ENCODE measurements around the gene ATP5PO.

ATP5PO gene, protein sequence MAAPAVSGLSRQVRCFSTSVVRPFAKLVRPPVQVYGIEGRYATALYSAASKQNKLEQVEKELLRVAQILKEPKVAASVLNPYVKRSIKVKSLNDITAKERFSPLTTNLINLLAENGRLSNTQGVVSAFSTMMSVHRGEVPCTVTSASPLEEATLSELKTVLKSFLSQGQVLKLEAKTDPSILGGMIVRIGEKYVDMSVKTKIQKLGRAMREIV

DNA sequence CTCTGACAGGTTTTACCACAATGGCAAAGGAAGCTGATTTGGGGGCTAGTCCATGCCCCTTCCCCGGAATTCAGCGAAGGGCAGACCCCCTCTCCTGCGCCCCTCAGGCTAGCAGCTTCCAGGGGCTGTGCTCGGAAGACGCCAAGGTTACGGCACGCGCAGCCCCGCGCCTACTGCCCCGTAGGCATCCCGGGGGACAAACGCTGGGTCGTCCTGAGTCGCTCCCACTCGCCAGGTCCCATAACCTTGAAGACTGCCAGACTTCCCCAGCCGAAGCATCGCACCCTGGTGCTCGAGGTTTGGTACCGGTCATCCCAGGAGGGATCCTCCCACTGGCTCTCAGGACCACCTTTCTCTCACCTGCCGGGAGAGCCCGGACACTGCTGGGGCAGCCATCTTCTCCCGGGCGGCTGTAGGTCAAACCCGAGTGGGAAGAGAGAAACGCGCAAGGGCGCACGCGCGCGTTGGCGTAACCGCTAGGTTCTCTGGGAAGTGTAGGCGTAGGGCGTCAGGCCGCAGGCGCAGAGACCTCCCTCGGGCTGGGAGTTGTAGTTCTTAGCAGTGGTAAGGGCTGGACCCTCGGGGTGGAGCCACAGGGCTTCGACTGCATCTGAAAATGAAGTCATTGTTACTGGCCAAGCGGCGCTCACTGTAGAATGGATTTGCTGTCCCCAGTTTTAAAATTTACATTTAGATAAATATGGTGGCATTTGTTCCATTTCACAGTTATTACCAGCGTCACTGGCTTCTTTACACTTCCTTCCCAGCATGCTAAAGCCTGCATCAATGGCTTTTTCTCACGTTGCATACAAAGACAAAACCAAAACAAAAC lies at the start of gene ATP5PO:
TSS of gene ATP5PO (minus strand) at position 437 of the 832 bp plus-strand sequence. CDS start at position 396, 41 bp downstream.
- DNase-seq: peak; percentile 98

DNA sequence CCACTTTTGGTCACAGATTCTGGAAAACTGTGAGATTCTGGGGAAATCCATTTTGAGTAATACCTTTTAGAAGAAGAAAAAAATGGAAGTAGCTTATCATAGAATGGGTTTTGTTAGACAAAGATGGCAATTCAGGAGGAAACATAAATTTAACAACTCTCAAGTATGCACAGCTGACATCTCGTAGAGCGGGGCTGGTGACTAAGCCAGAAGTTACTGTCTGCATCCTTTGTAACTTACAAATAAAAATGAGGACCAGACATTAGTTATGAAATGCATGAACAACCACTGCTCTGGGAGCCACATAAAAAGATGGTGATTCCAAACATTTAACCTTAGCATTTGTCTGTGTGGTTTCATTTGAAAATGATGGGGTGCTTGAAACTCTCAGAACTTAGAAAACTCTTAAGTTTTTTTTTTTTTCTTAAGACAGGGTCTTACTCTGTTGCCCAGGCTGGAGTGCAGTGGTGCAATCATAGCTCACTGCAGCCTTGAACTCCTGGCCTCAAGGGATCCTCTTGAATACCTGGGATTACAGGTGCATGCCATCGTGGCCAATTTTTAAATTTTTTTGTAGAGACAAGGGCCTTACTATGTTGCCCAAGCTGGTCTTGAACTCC lies 49.2 kb upstream of the ATP5PO start:
- DNase-seq: no peak

DNA sequence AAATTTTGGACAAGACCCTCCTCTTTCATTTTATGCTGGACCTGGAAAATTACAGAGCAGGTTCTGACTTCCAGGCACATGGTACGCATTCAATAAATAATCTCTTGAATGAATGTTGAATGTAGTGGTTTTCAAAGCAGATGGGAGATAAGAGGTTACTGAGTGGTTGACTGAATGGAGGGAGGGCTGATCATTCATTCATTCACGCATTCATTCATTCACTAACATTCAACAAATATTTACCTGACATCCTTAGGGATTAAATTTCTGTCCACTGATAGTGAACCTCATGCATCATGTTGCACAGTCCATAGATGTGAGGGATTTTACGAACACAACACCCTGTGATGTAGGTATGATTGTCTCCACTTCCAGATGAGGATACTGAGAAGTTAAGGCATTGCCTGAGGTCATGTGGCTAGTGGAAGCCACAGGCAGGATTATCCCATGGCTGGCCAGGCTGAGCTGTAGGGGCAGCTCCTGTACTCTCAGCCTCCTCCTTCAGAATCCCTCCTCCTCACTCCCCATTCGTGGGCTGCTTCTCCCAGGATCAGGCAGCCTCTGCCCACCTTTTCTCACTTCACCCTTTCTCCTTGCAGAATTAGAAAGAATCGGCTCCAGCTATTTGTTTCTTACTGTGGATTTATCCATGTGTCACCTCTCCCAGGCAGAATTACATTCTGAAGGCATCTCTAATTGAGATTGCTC lies 48.4 kb upstream of the ATP5PO start:
- peak; percentile 28 for DNase-seq

DNA sequence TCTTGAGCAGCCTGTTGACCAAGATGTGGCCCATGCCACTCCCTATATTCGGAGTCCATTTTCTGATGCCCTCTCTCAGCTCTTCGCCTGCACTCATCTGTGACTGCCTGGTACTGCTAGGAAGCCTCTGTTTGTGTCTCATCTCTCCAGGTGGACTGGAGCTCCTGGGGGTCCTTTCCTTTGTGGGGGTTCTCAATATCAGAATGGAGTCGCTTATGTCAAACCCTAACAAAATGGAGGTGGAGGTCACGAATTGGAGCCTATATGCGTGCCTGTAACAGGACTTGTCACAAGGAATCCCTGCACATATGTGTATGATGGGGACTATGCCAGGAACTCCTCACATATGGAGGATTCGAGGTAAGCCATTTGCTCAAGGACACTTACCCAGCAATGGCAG lies 46.7 kb upstream of the ATP5PO start:
- peak; percentile 17 for DNase-seq

DNA sequence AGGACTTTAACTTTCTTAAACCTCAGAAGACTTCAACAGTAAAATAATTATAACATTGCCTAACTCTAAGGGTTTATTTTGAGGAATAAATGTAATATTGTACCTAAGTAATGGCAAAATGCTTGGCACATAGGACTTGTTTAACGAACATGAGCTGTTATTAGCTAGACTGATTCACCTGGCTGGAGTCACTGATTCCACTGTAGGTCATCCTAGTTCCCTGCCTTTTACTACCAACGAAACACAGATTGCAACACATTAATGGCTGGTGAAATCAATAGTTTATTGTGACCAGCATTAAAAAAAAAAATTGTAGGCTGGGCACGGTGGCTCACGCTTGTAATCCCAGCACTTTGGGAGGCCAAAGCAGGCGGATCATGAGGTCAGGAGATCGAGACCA lies 45.5 kb upstream of the ATP5PO start:
- DNase-seq: peak; percentile 3

DNA sequence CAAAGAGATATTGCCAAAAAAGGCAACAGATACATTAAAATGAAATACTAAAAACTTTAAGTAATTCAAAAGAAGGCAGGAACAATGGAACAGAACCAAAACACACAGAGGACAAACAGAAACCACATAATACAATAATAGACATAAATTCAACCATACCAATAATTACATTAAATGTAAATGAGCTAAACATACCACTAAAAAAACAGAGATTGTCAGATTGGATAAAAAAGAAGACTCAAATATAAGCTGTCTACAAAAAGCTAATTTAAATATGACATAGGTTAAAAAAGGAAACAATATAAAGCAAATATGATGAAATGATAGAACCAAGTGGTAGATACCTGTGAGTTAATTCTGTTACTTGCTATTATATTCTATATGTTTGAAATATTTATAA lies 44.1 kb upstream of the ATP5PO start:
- no peak for DNase-seq

DNA sequence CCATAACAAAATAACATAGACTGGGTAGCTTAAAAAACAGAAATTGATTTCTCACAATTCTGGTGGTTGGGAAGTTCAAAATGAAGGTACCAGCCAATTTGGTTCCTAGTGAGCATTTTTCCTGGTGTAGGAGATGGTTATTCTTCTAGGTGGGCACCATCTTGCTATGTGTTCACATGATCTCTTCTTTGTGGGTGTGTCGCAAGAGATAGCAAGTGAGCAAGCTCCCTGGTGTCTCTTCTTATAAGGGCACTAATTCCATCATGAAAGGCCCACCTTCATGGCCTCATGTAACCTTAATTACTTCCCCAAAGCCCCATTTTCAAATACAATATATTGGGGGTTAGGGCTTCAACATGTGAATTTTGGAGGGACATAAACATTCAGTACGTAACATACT lies 38.8 kb upstream of the ATP5PO start:
- DNase-seq: no peak

DNA sequence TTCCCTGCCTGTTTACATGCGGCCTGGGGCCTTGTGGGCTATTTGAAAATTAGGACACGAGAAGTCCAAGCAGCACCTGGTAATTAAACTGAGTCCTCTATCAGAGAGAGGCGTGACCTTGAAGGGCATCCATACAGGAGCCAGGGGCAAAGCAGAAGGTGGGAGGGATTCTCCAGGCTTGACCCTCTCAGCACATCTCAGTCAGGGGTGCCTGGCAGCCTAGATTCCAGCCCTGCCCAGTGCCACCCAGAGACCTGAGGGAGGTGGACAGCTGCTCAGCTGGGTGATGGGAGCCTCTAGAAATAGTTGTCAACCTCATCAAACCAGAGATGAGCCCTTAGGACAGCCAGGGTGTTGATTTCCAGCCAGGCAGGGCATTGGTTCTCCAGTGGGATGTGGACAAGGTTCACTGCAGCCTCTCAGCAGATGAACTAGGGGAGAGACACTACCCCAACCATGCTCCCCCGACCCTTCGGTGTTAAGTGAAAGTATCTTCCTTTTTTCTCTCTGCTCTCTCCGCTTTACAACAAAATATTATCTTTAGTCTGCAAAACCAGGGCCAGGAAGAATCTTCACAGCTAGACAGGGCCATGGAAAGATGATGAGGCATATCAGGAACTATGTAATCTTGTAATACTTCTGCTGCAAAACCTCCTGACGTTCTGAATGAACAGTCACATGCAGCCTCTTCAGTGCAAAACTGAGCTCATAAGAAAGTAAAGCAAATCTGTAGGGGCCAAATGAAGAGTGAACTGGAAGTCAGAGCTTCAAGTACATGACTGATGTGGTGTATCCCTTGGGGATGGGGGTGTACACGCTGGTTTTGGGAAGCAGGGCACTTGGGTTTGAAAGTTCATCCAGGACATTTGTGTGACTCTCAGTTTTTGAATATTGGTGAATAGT lies 35.9 kb upstream of the ATP5PO start:
- peak; percentile 59 for DNase-seq

DNA sequence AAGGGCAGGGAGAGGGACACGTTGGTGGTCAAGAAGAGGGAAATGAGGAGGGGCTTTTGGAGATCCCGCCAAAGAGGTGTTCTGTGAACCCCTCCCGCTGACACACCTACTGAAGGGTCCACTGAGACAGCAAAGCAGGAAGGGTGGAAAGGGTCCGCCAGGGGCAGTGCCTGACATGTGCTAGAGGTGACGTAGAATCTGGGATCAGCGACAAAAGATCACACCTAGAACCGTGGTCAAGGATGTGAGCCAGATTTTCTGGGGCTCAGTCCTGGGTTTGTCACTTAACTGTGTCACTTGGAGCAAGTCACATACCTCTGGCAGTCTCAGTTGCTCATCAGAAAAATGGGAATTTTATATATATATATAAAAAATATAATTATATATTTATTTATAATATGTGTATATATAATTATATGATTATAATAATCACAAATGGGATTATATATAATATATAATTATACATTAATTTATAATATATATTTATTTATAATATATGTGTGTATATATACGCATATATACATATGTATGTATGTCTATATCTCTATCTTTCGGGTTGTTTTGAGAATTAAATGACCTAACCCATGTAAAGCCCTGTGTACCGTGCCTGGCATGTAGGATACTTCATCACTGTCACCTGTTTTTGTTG lies 35.0 kb upstream of the ATP5PO start:
- DNase-seq: peak; percentile 69

DNA sequence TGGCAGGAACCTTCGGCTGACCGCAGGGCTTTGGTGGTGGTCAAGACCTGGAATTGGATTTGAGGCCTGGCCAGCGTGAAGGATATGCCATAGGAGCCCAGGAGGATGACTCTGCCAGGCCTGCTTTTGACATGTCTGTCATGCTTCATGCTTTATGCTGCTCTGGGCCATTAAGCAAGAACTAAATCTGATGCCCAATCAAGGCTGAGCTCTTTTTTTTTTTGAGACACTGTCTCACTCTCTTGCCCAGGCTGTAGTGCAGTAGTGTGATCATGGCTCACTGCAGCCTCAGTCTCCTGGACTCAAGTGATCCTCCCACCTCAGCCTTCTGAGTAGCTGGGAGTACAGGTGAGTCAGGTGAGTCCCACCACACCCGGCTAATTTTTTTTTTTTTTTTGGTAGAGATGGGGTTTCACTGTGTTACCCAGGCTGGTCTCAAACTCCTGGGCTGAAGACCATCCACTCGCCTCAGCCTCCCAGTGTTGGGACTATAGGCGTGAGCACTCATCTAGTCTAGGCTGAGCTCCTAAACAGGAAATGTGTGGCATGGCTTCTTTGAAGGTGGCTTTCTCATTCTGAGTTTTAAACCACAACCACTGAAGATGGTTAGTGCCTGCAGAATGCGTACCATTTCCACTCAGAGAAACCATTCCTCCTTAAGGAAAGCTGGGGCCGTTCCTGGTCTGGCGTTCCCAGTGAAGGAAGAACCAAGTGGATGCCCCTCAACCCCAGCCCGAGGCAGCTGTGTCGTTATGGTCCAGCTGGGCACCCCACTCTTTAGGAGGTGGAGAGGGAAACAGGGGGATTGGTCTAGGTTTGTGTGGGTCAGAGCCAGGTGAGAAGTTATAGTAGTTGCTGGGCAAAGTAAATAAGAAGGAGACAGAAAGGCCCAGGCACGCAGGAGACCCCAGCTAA lies 34.2 kb upstream of the ATP5PO start:
- peak; percentile 81 for DNase-seq

DNA sequence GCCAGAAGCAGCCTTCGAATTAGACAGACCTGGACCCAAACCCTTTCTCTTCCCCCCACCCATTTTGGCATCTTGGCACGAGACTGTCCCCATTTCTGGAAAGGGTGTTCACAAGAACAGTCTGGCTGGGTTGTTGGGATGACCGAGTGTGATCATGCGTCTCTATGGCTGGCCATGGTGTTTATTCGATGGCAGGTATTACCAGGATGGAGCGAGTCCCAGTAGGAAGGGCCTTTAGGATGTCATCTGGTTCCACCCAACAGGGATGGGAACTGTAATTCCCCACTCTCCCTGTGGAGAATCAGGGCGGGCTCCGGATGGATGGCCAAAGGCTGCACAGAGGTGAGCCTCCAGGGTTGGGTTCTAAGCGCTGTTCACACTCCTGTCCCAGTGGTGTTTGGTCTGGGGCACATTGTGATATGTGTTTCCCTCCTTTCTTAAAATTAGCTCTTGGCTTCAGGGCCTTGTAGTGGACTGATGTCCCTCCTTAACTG lies 33.4 kb upstream of the ATP5PO start:
- DNase-seq: no peak

DNA sequence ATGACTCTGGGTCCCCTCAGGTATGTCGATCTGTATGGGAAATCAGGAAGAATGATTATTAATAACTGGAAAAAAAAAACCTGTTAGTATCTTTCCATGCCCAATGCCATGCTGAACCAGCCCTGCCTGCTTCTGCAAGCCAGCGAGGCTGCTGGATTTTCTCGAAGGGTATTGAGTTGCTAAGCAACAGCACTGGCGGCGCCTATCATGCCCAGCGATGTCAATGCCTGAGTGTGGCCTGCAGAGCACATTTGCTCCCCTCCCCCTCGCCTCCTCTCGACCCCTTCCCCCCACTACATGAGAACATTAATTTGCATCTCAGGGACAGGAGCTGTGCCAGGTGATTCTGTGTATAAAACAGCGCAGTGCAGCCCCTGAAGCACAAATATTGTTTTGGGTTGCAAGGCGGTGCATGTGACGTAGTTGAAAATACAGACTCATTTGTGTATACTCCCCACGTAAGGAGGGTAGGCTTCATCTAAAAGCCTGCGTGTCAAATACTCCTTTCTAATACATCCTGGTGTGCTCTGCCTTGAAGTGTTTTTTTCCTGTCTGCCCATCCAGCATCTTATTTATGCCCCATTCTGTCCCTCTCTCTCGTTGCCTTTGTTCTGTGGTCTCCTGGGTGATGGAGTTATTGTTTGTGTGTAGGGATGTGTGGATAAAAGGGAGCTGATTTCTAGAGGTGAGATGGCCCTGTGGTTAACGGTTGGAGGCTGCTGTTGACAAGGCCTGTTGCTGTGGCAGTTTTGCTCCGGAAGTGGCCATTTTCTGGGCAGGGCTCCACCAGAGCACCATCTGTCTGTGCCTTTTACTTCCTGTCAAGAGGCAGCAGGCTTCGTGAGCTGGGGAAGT lies 32.7 kb upstream of the ATP5PO start:
- DNase-seq: peak; percentile 87

DNA sequence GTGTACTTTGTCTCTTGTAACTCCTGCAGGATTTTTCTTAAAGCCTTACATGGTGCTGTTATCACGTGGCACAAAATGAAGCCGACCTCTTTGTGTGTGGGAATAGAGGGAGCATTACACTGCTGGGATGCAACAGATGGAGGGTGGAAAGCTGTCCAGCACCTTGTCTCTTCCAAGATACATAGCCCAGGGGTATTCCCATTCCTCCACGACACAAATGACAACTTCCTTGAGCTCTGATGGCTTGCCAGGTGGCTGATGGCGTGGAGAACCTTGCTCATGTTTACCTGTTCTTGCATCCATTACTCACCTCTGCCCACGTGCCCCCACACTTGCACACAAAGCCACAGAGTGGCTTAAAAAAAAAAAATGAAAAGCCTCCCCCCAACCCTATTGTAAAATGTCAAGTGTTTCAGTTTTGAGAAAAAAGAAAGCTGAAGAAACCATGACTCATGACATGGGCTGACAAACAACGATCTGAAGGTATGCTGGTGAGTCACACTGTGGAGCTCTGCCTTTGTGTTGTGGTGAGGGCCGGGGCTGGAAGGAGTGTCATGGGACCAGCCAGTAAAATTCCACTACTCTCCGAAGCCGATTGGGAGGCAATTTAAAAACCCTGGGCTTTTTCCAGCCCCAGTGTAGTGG lies 32.0 kb upstream of the ATP5PO start:
- peak; percentile 86 for DNase-seq

DNA sequence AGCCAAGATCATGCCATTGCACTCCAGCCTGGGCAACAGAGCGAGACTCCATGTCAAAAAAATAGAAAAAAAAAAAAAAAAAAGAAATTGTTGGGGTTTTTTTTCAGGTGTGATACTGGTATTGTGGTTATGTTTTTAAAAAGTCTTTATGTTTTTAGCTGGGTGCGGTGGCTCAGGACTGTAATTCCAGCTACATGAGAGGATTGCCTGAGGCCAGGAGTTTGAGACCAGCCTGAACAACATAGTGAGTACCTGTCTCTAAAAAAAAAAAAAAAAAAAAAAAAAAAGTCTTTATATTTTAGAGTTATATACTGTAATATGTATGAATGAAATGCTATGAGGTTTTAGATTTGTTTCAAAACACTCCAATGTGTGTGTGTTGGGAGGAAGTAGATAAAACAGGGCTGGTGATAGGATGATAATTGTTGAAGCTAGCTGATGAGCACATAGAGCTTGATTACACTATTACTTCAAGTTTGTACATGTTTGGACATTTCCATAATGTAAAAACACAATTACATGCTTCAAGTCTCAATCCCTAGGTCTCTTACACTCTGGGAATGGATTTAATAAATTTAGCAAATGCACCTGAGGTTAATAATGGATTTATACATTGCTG lies 30.2 kb upstream of the ATP5PO start:
- peak; percentile 37 for DNase-seq

DNA sequence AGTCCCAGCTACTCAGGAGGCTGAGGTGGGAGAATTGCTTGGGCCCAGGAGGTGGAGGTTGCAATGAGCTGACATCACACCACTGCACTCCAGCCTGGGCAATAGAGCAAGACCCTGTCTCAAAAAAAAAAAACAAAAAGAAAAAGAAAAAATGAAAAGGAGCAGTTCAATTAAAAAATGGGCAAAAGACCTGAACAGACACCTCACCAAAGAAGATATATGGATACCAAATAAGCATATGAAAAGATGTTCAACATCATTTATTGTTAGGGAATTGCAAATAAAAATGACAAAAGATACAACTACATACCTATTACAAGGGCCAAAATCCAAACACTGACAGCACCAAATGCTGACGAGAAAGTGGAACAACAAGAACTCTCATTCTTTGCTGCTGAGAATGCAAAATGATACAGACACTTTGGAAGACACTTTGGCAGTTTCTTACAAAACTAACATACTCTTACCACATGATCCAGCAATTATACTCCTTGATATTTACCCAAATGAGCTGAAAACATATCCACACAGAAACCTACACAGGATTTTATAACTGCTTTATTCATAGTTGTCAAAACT lies 28.7 kb upstream of the ATP5PO start:
- DNase-seq: no peak

DNA sequence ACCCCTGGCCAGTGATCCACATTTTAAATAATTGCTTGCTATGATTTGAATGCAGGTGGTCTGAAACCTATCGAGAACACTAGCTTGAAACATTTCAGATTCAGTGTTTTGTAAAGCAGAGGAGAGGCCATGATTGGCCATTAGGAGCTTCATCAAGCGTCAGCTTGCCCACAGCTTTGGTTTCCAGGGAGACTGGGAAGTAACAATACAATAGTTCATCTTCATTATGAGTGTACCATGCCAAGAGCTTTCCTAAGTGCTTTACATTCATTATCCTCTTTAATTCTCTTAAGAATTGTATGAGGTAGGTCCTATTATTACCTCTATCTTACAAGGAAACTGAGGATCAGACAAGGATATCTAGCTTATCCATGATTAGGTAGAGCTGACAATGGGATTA lies 27.7 kb upstream of the ATP5PO start:
- DNase-seq: no peak

DNA sequence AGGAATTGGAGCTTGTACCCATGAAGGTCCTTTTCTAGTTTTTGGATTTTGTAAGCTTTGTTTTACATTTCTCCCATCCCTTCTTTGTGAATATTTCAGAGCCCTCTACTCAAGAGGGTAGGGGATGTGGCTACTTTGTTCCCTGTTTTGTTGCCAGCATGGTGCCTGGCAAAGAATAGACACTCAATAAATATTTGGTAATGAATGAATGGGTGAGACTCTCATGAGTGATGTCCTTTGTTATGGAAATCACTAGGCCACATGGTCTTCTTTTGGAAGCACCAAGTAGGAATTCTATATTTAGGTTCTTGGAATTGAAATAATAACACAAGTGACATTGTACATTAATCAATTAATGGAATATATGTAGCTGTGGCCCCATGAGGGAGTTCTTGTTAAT lies 26.8 kb upstream of the ATP5PO start:
- DNase-seq: no peak

DNA sequence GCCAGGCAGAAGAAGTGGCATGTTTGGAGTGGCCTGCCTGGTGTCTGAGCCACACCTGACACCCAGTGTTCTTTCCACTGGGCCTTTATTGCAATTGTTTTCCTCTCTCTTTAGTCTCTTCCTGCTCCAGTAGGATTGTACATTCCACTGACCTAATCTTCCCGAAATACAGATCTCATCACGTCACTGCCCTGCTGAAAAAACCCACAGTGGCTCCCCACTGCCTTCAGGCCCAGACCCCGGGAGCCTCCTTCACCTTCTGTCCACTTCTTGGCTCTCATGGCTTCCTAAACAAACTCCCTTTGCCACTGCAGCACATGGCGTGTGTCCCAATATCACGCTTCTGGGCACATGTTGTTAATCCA lies 25.3 kb upstream of the ATP5PO start:
- peak; percentile 54 for DNase-seq

Measured in activated CD8-positive, alpha-beta memory T cell treated with anti-CD3 and anti-CD28 coated beads for 24 hours (primary cell).